Breast epithelium (tissue), 3 donors: ENCODE results near the gene FNDC3B.

Experiments used
- CTCF ChIP-seq, 3 donors: fragments of 450-650 bp; IDR thresholded peaks; one replicate each; pipeline ENCODE4 v1.5.1; 2016 to 2017; ENCODE audit warnings: antibody characterized with exemption in 3 of 3, mild to moderate bottlenecking in 3 of 3, moderate library complexity in 3 of 3
- POLR2A ChIP-seq: fragments of 450-650 bp; IDR thresholded peaks from one replicate; pipeline ENCODE4 v1.6.1; 2016; ENCODE audit warnings: antibody characterized with exemption, mild to moderate bottlenecking, moderate library complexity

- TF ChIP-seq CTCF (IDR thresholded peaks at IDR 0.05) = no peak
- no peak for TF ChIP-seq POLR2A
Measured at GRCh38 chr3:172148702-172149565, 109.6 kb downstream of the FNDC3B start.
